ENCODE data around the gene SPIRE1.

DNA sequence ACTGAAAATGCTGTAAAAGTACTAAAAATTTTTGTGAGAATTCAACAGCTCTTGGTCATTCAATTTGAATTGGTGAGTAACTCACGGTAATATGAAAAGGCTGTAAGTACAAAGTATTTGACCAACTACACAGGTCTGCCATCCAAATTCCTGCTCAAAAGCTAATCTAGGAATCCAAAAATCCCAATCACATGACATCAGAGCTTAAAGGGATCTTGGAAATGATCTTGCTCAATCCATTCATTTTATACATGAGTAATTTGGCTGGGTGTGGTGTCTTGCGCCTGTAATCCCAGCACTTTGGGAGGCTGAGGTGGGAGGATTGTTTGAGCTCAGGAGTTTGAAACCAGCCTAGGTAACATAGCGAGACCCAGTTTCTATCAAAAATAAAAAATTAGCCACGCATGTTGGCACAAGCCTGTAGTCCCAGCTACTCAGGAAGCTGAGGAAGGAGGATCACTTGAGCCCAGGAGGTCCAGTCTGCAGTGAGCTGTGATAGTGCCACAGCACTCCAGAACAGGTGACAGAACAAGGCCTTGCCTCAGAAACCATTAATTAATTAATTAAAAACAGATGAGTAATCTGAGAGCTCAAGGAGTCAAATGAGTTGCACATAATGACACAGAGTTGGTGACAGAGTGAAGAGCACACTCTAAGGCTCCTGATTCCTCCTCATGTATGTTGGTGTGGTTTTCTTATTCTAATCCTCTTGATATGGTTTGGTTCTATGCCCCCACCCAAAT, 19.8 kb downstream of the SPIRE1 start:
- TF ChIP-seq CTCF (IDR thresholded peaks at IDR 0.05) (no peak), POLR2A (IDR thresholded peaks at IDR 0.05) (no peak), EP300 (IDR thresholded peaks at IDR 0.05) (no peak)

Measured in tibial nerve (tissue), 4 donors.